Dedifferentiated amniotic fluid mesenchymal stem cell (primary cell): ENCODE data around the gene LIPI.
"Not testable (repeated sequence)": the region's sequence is repeated elsewhere in the genome, so short reads cannot be mapped to it uniquely, and the experiment has no call there.

ENCODE experiments used
- DNase-seq: peaks from one replicate; pipeline ENCODE4 v3.0.0-alpha.2; 2016; ENCODE audit errors: extremely low spot score

Gene LIPI

GRCh38 chr21:14116080-14116481, 94.7 kb downstream of the LIPI start:
- no peak for DNase-seq

GRCh38 chr21:14115646-14116045, 95.1 kb downstream of the LIPI start:
- no peak for DNase-seq

GRCh38 chr21:14114251-14114650, 96.5 kb downstream of the LIPI start:
- DNase-seq = no peak

GRCh38 chr21:14104564-14104963, 106.2 kb downstream of the LIPI start:
- DNase-seq = not testable (repeated sequence)

- no peak for DNase-seq
Measured at GRCh38 chr21:14099570-14099969, 111.2 kb downstream of the LIPI start.

GRCh38 chr21:14097881-14098499, 112.8 kb downstream of the LIPI start:
- DNase-seq = no peak

GRCh38 chr21:14096577-14096976, 114.2 kb downstream of the LIPI start:
- DNase-seq = no peak

- no peak for DNase-seq
Measured at GRCh38 chr21:14096172-14096571, 114.6 kb downstream of the LIPI start.

- DNase-seq = no peak
Measured at GRCh38 chr21:14095056-14095455, 115.7 kb downstream of the LIPI start.

GRCh38 chr21:14092834-14093560, 117.8 kb downstream of the LIPI start:
- DNase-seq = no peak

- DNase-seq = not testable (repeated sequence)
Measured at GRCh38 chr21:14090184-14090583, 120.6 kb downstream of the LIPI start.

GRCh38 chr21:14088391-14088790, 122.4 kb downstream of the LIPI start:
- no peak for DNase-seq

GRCh38 chr21:14086553-14086952, 124.2 kb downstream of the LIPI start:
- no peak for DNase-seq

- no peak for DNase-seq
Measured at GRCh38 chr21:14084701-14085100, 126.1 kb downstream of the LIPI start.

- DNase-seq = no peak
Measured at GRCh38 chr21:14084068-14084501, 126.7 kb downstream of the LIPI start.

GRCh38 chr21:14080764-14081096, 130.0 kb downstream of the LIPI start:
- DNase-seq = no peak

- DNase-seq = no peak
Measured at GRCh38 chr21:14080040-14080763, 130.6 kb downstream of the LIPI start.

- DNase-seq = no peak
Measured at GRCh38 chr21:14078746-14079375, 131.9 kb downstream of the LIPI start.

GRCh38 chr21:14076143-14076806, 134.5 kb downstream of the LIPI start:
- no peak for DNase-seq

GRCh38 chr21:14075346-14076142, 135.2 kb downstream of the LIPI start:
- no peak for DNase-seq

- DNase-seq = no peak
Measured at GRCh38 chr21:14074177-14074576, 136.6 kb downstream of the LIPI start.
